Tongue (tissue), 2 donors: Measurements from ENCODE around the gene TMTC1. TPM values are rescaled to one million over a fixed set of nuclear protein-coding genes. Genes with fewer than 3 reads are reported as not detected.
"Not testable (repeated sequence)": the region's sequence is repeated elsewhere in the genome, so short reads cannot be mapped to it uniquely, and the experiment has no call there.

Source experiments
- DNase-seq: peaks from one replicate; pipeline ENCODE4 v3.0.0-alpha.2; 2015
- total RNA-seq: library from RNA; depleted of rRNA; stranded (reverse); fragments of >200 nt; gene quantifications from one replicate; pipeline ENCODE4 v1.2.3, GENCODE V29; 2014

Gene TMTC1
- total RNA-seq, 1 donor from 2014 or later, result 67.0 TPM

DNA sequence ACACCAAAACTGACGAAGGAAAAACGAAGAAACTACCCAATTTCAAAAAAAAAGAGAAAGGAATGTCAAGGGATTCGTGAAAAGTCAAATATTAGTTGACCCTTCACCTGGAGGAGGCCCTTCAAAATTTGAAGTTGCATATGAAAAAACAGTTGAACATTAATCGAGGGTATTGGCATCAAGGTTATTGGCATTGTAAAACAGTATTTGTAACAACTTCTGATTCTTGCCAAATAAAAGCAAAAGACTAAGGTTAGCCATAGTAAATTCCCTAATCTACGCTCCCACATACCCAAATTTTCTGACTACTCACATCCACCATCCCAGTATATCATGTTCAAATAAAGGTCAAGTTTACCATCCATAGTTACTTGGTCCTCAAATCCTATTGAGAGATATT is 118.6 kb downstream of the TMTC1 start:
- no peak for DNase-seq

DNA sequence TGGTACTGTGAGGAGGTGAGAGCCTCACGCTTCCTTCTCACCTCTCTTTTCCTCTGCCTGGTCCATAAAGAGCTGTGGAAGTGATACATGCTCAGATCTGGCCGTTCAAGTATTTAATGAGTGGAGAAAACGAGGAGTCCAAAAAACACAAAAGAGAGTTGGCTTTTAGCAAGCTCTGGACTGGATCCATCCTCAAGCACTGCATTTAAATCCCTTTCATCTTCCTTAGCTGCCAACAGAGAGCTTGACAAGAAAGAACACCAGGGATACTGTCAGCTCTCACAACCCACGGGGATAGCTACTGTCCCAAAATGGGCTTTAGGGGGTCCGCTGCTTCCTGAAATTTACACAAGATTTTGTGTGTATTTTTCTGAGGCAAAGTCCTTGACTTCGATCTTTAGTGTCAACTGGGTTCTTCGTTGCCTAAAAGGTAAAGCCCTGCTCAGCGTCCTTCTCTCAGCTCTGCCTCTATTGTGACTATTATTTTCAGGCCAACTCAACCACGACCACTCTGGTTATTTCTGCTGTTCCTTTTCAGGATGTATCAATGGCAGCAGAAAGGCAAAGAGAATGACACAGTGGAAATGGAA is 120.9 kb downstream of the TMTC1 start:
- DNase-seq, result peak; percentile 61

DNA sequence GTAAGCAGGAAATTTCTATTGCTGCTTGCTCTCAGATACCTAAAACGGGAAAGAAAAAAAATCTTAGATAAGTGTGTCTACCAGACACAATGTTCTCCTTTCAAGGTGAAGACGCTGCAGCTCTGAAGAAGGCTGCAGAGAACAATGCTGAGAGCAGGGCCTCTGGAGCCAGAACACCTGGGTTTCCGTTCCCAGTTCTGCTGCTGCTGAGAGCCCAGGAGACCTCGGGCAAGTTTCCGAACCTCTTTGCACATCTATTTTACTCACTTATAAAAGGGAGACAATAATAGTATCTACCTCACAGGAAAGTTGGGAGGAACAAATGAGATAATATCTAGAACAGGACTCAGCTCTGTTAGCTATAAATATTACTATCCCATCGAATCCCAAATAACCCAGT is 122.9 kb downstream of the TMTC1 start:
- no peak for DNase-seq

DNA sequence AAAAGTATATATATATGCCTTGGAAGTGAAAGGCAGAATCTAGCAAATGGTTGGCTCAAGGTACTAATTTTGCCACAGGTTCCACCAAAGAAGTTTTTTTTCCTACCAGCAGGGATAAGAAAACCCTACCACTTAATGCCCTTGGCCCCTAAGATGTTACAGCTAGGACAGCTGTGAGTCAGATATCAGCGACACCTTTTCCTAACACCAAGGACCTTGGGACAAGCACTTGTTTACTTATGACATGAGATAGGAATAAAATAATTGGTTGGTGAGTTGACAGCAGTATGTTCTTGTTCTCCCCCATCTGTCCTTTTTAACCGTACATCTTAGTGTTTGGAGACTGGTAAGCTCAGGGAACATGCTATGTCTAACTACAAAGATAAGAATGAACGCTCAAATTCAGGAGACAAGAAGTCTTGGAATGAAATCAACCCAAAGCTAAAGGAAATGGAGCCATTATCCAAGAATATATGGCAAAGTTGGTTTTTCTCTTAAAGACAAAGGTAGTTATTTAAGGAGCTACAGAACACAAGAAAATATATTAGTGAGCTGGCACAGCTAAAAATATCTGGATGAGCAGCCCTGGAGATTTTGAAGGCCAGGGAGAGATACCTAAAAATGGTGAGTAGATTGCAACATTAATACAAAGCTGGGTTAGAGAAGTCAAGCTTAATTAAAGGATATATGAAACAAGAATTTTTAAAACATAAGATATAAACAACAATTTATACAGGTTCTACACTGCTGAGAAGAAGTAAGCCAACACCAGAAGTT is 126.8 kb downstream of the TMTC1 start:
- no peak for DNase-seq

DNA sequence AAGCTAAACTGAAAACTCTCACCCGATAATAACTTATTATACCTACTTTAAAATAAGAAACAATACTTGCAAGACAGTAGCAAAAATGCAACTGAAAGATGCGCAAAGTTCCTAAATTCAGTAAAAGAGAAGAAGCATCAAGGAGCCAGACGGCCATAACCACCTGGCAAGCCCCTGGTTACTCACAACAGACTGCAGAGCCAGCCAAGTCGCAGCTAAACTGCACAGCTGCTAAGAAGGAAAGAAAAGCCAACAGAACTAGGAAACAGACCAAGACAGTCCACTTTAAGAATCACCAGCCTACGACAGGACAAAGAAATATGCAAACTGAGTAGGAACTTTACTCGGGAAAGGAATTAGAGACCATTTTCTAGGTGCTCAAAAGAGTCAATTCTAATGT is 127.9 kb downstream of the TMTC1 start:
- peak; percentile 73 for DNase-seq

DNA sequence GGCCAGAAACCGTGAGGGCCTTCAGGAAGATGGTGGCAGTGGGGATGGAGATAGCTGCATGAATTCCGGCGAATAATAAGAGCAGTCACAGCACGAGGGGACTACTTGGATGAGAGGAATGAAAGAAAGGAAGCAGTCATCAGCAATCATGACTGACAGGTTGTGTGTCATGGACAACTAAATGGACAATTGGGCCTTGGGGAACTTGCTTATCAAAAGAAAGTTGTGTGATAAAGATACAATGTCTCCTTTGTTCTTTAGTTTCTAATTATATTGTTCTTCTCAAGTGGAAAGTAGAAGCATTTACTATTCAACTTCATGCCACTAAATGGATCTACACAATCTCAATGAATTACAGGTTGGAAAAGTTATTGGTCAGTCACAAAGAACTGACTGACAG is 130.5 kb downstream of the TMTC1 start:
- DNase-seq, result no peak

DNA sequence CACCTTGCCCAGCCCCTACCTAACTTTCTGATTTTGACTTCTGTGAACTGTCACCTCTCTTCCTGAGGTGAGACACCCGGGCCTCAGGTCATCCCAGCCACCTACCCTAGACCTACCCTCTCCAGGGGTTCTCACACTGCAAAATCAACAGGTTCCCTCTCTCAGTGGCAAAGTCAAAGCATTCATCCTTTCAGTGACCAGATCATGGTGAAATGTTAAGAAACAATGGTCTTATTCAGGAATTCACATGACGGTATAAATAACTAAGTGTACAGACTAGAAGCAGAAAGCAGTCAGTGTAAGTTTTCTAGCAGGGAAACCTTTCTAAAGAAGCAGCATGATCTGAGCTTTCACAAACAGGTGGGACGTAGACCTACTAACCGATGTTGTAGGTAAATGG is 133.4 kb downstream of the TMTC1 start:
- DNase-seq, result no peak

DNA sequence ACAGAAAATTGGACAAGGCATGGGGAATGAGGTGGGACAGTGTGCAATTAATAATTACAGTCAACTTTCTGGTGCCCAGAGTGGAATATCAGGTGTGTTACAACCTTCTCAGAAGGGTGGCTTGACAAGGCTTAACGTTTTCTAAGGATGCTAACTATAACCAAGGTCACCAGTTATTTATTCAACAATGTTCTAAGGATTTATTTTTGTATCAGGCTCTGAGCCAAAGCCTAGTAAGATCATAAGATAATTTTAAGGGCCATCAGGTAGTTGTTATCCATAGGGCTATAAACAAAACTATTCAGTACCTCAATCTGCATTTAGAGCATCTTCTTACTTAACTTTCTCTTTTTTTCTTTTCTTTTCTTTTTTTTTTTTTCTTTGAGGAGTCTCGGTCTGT is 134.0 kb downstream of the TMTC1 start:
- DNase-seq, result no peak

DNA sequence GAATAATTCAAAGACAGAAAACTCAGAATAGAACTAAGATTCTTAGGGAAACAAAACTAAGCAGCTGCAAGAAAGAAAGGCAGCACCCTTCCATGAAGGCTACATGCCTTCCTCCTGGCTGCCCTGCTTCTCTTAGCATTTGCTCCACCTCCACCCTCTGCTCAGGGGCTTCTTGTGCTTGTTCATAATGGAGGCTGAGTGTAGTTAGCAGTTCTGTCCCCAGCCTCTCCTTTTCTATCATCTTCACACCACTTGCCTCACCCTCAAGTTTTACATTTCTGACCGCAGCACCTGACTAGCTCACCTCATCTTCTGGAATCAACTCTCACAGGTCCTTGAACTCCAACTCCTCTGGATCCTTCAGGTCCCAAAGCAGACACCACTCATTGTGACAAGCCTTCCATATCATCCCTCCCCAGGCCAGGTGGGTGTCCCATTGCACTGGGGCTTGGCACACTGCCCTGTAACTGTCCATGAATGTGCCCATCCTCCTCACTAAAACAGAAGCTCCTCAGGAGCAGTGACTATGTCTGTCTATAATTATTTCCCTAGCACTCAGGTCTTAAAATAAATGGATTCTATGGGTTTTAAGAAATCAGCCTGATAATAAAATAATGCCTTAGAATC is 139.1 kb downstream of the TMTC1 start:
- DNase-seq, result no peak

DNA sequence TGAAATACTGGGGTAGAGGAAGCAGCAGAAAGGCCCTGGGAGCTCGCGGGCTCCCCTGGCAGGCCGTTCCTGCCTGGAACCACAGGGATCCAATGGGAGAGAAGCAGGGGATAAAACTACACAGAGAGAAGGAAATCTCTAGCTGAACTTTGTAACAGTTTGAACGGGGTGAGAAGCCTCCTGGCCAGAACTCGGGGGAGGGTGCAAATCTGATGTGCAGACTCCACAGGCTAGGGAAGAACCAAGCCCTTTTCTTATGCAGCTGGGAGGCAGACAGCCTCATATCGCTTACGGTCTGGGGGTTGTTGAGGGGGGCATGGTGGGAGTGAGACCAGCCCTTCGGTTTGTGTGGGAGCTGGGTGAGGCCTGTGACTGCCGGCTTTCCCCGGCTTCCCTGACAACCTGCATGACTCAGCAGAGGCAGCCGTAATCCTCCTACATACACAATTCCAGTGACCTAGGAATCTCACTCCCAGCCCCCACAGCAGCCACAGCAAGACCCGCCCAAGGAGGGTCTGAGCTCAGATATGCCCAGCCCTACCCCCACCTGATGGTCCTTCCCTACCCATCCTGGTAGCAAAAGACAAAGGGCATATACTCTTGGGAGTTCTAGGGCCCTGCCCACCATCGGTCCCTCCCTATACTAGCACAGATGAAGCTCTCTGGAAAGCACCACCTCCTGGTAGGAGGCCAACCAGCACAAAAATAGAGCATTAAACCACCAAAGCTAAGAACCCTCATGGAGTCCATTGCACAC is 143.0 kb downstream of the TMTC1 start:
- DNase-seq, result no peak

DNA sequence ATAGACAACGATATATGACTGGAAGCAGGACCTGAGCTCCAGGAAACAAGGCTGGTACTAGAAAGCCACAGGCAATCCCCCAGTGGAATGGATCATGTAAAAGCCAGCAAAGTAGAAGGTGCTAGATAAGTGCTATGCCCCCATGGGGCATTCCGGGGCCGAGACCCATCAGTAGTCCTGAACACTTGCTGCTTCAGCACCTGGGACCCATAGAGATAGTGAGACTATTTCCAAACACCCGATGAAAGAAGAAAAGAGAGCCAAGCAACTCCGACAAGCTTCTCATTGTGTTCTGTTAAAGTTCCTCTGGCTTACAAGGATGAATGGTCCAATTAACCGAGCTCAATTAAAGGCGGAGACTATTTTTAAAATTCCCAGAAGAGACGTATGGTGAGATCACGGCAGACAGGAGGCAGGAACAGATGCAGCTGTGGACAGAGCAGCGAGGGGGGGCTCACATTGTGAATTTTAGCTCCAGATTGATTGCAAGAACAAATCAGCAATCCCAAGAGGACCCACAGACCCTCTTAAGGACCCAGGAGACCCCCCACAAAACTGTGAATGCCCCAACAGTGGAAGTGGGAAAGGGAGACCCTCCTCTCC is 143.7 kb downstream of the TMTC1 start:
- DNase-seq, result peak; percentile 28

DNA sequence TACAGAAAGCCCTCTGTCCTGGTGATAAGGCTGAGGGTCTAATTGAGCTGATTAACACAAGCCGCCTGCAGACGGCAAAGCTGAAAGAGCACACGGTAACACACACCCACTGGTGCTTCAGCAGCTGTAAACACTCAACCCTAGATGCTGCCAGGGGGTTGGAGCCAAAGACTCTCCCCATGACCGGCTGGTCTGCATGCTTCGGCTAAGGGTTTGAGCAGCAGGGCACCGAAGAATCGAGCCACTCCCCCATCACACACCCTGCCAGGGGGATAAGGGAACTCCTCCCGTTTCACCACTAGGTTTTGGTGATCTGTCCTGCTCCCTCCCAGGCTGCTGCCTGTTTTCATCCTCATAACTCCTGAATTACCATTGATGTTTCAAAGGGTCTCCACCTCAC is 145.2 kb downstream of the TMTC1 start:
- peak; percentile 68 for DNase-seq

DNA sequence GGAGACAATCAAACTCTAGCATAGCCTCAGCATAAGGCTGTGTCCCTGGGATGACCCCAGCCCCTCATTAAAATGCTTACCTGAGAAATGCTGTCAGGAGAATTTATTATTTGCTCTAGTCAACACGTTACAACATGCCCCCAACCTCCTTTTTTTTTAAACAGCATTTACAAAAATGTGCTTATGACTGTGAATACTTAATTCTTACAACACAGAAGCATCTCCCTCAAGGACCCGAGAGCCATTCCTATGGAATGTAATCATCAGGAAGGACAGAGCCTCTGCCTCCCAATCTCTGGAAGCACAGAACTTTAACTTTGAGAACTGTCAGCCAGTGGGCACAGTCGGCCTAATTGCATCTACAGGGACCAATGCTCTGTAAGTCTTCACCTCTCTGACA is 149.7 kb downstream of the TMTC1 start:
- DNase-seq, result no peak

DNA sequence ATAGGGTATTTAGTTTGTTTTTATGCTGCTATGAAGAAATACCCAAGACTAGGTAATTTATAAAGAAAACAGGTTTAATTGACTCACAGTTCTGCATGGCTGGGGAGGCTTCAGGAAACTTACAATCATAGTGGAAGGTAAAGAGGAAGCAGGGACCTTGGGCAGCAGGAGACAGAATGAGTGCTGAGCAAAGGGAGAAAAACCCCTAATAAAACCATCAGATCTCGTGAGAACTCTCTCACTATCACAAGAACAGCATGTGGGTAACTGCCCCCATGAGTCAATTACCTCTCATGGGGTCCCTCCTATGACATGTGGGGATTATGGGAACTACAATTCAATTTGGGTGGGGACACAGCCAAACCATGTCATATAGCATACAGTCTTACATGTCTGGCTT is 153.6 kb downstream of the TMTC1 start:
- DNase-seq, result not testable (repeated sequence)

DNA sequence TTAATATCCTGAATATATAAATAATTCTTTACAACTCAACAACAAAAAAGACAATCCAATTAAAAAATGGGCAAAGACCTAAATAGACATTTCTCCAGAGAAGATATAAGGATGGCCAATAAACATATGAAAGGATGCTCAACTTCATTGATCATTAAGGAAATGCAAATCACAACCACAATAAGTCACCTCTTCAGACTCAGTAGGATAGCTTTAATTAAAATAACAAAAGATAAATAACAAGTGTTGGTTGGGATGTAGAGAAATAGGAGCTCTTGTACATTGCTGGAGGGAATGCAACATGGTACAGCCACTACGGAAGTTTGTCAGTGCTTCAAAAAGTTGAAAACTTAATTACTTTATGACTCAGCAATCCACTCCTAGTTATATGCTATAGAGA is 156.5 kb downstream of the TMTC1 start:
- DNase-seq, result no peak

DNA sequence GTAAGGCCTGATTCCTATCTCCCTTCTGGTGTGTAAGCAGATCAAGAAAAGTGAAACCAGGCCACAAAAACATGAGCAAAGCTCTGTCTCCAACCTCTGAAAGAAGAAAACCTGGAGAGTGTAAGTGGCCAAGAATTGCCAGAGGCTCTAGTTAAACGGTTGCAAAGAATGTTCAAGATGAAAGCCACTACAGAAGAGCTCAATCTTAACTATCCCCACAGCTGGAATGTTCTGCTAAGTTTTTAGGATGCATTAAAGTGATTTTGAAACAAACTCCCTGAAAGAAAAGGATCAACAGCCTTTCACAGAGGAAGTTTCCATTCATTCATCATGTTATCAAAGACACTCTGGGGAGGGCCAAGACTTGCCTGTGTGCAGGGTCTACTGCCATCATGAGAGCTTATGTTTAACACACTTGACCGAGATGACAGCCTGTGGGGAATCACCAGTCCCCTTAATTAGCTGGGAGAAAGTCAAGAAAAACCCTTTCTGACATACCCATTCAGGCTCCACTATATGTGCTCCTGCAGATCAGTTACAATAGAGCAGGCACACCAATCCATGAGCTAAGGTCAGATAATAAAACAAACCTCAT is 158.3 kb downstream of the TMTC1 start:
- peak; percentile 9 for DNase-seq

DNA sequence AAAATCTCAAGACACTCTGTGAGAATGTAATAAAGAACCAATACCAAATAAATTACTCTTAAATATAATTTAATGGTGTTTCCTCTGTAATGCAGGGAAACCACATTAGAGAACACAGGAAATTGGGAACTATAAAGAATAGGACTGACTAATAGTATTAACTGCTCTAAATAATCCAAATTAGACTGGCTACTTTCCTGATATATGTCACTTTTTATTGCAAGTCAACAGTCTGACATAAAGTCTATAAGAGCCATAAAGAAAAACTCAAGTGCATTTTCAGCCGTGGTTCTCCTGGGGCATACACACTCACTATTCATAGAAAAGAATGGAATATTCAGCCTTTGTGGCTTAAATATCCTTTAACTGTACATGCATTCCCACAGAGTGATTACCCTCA is 161.5 kb downstream of the TMTC1 start:
- no peak for DNase-seq

DNA sequence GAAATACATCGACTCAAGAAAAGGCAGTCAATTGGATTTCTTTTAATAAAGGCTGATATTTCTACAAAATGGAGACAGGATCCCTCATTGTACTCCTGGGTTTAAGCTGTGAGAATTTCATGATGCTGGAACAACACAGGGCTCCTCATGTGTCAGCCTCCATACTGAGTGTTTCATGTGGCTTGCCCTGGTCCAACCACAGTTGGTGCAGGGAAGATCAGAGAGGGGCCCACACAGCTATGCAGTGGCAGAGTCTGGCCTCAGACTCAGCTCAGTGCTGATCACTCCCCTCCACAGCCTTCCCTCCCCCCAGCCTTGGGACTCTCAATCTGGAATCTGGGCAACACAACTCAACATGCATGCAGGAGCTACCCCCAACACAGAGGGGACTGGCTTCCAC is 163.7 kb downstream of the TMTC1 start:
- no peak for DNase-seq

DNA sequence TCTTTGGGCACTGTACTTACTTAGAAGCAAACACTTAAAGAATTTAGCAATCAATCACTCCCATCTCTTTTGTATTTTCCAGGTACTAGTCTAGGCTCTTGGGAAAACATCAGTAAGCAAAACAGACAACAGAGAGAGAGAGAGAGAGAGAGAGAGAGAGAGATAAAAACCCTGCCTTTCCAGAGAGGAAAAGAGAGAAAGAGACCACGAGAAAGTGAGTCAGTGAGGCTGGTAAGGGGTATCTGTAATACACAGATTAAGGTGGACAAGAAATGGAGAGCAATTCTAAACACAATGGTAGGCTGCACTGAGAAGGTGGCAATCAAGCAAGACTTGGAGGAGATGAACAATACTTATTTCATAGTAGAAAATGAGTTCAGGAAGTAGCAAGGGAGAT is 166.3 kb downstream of the TMTC1 start:
- DNase-seq, result no peak

DNA sequence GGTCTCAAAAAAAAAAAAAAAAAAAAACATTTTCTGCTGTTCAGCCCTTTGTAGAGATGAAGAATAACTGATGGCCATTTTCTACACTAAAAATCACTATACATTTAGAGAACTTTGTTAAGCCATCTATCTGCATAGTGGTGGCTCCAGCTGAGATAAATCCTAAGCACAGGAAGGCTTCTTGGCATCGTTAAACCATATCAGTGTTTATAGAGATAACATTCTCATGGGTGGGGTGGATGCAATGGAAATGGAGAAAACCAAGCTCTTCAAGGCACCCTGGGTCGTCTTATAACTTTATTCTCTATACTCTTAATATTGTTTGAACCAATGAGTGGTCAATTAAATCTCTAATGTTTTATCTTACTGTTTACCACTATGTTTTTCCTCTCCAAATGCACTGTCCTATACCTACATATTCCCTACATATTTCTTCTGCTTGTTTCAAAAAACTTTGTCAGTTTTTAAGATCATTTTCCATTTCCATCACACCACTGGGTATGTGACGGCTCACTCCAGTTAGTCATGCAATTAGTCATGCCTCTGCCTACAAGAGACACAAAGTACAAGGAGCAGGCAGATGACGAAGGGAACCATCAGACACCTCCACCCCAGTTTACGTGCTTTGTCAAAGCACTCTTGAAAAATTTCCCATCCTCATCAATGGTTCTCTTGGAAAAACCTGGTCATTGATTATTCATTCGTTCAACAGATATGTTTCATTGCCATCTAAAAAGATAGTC is 166.9 kb downstream of the TMTC1 start:
- DNase-seq, result no peak

DNA sequence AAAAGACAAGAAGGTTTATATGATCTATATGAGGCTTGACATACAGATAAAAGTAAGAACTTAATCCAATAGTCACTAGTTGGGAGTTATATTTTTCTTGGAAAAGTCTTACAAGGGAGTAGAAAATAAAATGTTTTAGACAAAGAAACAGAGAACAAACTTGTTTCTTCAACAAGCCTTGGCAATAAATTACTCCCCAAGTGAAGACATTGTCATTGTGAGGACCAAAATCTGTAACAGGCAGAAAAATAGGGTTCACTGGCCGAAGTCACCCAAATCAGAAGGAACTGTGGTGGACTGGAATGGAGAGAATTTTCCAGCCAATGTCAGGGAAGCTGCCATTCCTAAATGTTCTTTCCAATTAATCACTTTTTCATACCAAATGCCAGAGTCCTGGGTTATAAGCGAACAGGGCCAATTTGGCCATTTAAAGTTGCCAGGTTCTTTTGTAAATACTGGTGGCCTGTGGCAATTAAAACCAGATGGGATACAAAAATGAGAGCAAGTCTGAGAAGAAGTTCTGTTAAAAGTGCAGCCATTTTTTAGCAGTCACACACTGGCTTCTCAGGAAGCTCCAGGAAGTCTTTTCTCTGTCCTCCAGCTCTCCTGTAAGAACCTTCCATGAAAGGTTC is 168.9 kb downstream of the TMTC1 start:
- no peak for DNase-seq
